SK-N-SH treated with all-trans-retinoic acid at 6 μM for 48 hours (cell line): ENCODE data around the gene ARID3A.

Experiments used
- ATAC-seq: fragments of 200-7000 bp; cut with Tn5 transposase; 3 replicates; pipeline ENCODE4 v1.9.1; 2020; ENCODE audit warnings: mild to moderate bottlenecking, moderate library complexity
- ARNTL ChIP-seq: fragments of 450-650 bp; formaldehyde crosslinking; IDR thresholded peaks from 2 replicates; pipeline ENCODE4 v1.5.0; 2020; ENCODE audit warnings: low read depth, mild to moderate bottlenecking, moderate library complexity, borderline replicate concordance
- BACH2 ChIP-seq: fragments of 250-450 bp; sonication (Bioruptor Pico); IDR thresholded peaks from 2 replicates; pipeline ENCODE4 v1.9.0; 2021; ENCODE audit warnings: mild to moderate bottlenecking, borderline replicate concordance
- CREB5 ChIP-seq: fragments of 250-450 bp; sonication (Bioruptor Pico); IDR thresholded peaks from 2 replicates; pipeline ENCODE4 v1.5.1; 2020; ENCODE audit warnings: low read depth, mild to moderate bottlenecking, moderate library complexity
- CSDC2 ChIP-seq: fragments of 250-450 bp; sonication (Bioruptor Pico); IDR thresholded peaks from 2 replicates; pipeline ENCODE4 v1.5.0; 2020; ENCODE audit warnings: mild to moderate bottlenecking, moderate library complexity
- ESRRG ChIP-seq: fragments of 250-450 bp; sonication (Bioruptor Pico); IDR thresholded peaks from 2 replicates; pipeline ENCODE4 v1.6.1; 2021; ENCODE audit warnings: mild to moderate bottlenecking
- GLIS3 ChIP-seq: fragments of 250-450 bp; sonication (Bioruptor Pico); IDR thresholded peaks from 2 replicates; pipeline ENCODE4 v1.5.0; 2020; ENCODE audit warnings: mild to moderate bottlenecking, moderate library complexity
- ISL1 ChIP-seq: fragments of 250-450 bp; sonication (Bioruptor Pico); IDR thresholded peaks from 2 replicates; pipeline ENCODE4 v2.1.2; 2022; ENCODE audit warnings: mild to moderate bottlenecking, moderate library complexity
- OSR1 ChIP-seq: fragments of 250-450 bp; sonication (Bioruptor Pico); IDR thresholded peaks from 2 replicates; pipeline ENCODE4 v1.8.0; 2022; ENCODE audit warnings: moderate library complexity, mild to moderate bottlenecking, inconsistent platforms
- PATZ1 ChIP-seq: fragments of 250-450 bp; sonication (Bioruptor Pico); IDR thresholded peaks from 2 replicates; pipeline ENCODE4 v1.8.0; 2020; ENCODE audit warnings: mild to moderate bottlenecking, moderate library complexity, borderline replicate concordance
- PPARA ChIP-seq: fragments of 250-450 bp; sonication (Bioruptor Pico); IDR thresholded peaks from 2 replicates; pipeline ENCODE4 v1.5.0; 2020; ENCODE audit warnings: mild to moderate bottlenecking, borderline replicate concordance
- RARB ChIP-seq: fragments of 250-450 bp; sonication (Bioruptor Pico); IDR thresholded peaks from 2 replicates; pipeline ENCODE4 v1.8.0; 2021; ENCODE audit warnings: mild to moderate bottlenecking, moderate library complexity
- SNAI2 ChIP-seq: fragments of 250-450 bp; sonication (Bioruptor Pico); IDR thresholded peaks from 2 replicates; pipeline ENCODE4 v1.5.0; 2020; ENCODE audit warnings: mild to moderate bottlenecking, moderate library complexity
- TCF4 ChIP-seq: fragments of 250-450 bp; sonication (Bioruptor Pico); IDR thresholded peaks from 2 replicates; pipeline ENCODE4 v1.8.0; 2021; ENCODE audit warnings: mild to moderate bottlenecking, moderate library complexity, borderline replicate concordance
- TOX ChIP-seq: fragments of 250-450 bp; sonication (Bioruptor Pico); IDR thresholded peaks from 2 replicates; pipeline ENCODE4 v1.8.0; 2021; ENCODE audit warnings: mild to moderate bottlenecking, moderate library complexity, borderline replicate concordance
- TSHZ2 ChIP-seq: fragments of 250-450 bp; sonication (Bioruptor Pico); IDR thresholded peaks from 2 replicates; pipeline ENCODE4 v1.5.0; 2020; ENCODE audit warnings: mild to moderate bottlenecking, moderate library complexity
- ZC3H10 ChIP-seq: fragments of 250-450 bp; sonication (Bioruptor Pico); IDR thresholded peaks from 2 replicates; pipeline ENCODE4 v1.5.1; 2021; ENCODE audit warnings: mild to moderate bottlenecking, moderate library complexity
- ZFP3 ChIP-seq: fragments of 250-450 bp; sonication (Bioruptor Pico); IDR thresholded peaks from 2 replicates; pipeline ENCODE4 v1.5.0; 2020; ENCODE audit warnings: mild to moderate bottlenecking, moderate library complexity
- ZFP30 ChIP-seq: fragments of 450-650 bp; formaldehyde crosslinking; IDR thresholded peaks from 2 replicates; pipeline ENCODE4 v1.5.0; 2022; ENCODE audit warnings: mild to moderate bottlenecking, moderate library complexity
- ZNF565 ChIP-seq: fragments of 450-650 bp; formaldehyde crosslinking; conservative IDR thresholded peaks from 2 replicates; pipeline ENCODE4 v1.5.0; 2020; ENCODE audit warnings: low read depth, mild to moderate bottlenecking, moderate library complexity
- ZNF70 ChIP-seq: fragments of 450-650 bp; formaldehyde crosslinking; IDR thresholded peaks from 2 replicates; pipeline ENCODE4 v1.5.0; 2020; ENCODE audit warnings: mild to moderate bottlenecking, moderate library complexity
- ZNF8 ChIP-seq: fragments of 450-650 bp; formaldehyde crosslinking; IDR thresholded peaks from 2 replicates; pipeline ENCODE4 v1.5.0; 2020; ENCODE audit warnings: mild to moderate bottlenecking, moderate library complexity
- TF ChIP-seq, protein P1 (sequence below): fragments of 250-450 bp; sonication (Bioruptor Pico); IDR thresholded peaks from 2 replicates; pipeline ENCODE4 v1.5.1; 2021; ENCODE audit warnings: mild to moderate bottlenecking, moderate library complexity
- TF ChIP-seq, protein P2 (sequence below): fragments of 250-450 bp; sonication (Bioruptor Pico); IDR thresholded peaks from 2 replicates; pipeline ENCODE4 v1.8.0; 2021; ENCODE audit warnings: low read depth, mild to moderate bottlenecking, moderate library complexity, borderline replicate concordance

Gene ARID3A

DNA sequence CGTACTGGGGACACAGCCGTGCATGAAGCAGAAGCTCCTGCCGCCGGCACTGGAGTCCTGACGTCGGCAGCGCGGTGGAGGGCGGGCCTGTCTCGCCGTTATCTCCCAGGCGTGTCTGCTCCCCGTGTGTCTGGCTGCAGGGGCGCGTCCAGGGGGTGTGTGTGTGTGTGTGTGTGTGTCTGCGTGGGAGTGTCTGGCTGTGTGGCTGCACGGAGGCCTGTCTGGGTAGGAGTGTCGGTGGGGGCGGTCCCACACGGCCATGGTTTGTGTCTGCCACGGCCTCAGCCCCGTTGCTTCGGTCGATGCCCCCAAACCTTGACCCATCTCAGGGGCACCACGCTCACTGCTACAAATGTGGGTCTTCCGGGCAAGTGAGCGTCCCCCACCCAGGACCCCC, 18.3 kb downstream of the ARID3A start:
- TF ChIP-seq, protein P1, sequence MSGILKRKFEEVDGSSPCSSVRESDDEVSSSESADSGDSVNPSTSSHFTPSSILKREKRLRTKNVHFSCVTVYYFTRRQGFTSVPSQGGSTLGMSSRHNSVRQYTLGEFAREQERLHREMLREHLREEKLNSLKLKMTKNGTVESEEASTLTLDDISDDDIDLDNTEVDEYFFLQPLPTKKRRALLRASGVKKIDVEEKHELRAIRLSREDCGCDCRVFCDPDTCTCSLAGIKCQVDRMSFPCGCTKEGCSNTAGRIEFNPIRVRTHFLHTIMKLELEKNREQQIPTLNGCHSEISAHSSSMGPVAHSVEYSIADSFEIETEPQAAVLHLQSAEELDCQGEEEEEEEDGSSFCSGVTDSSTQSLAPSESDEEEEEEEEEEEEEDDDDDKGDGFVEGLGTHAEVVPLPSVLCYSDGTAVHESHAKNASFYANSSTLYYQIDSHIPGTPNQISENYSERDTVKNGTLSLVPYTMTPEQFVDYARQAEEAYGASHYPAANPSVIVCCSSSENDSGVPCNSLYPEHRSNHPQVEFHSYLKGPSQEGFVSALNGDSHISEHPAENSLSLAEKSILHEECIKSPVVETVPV (CRISPR knock-in tag), result no peak
- TF ChIP-seq ZC3H10 (CRISPR knock-in tag) (no peak), TSHZ2 (CRISPR knock-in tag) (peak; percentile 72; the same call in 1 of the 2 replicates), ARNTL (CRISPR knock-in tag) (0 out of 2 replicates have a peak, but pooled peaks have one; percentile 64), ISL1 (CRISPR knock-in tag) (no peak), SNAI2 (CRISPR knock-in tag) (no peak), ESRRG (CRISPR knock-in tag) (no peak), PPARA (CRISPR knock-in tag) (0 out of 2 replicates have a peak, but pooled peaks have one; percentile 24), ZFP30 (CRISPR knock-in tag) (no peak), CREB5 (CRISPR knock-in tag) (0 out of 2 replicates have a peak, but pooled peaks have one; percentile 26), CSDC2 (CRISPR knock-in tag) (no peak), TCF4 (CRISPR knock-in tag) (peak; percentile 83), OSR1 (CRISPR knock-in tag) (no peak), ZNF8 (CRISPR knock-in tag) (no peak), GLIS3 (no peak), ZNF565 (CRISPR knock-in tag) (no peak), ZFP3 (CRISPR knock-in tag) (peak; percentile 73; the same call in 1 of the 2 replicates), PATZ1 (CRISPR knock-in tag) (no peak), TOX (CRISPR knock-in tag) (no peak), RARB (CRISPR knock-in tag) (no peak), BACH2 (CRISPR knock-in tag) (no peak), ZNF70 (CRISPR knock-in tag) (no peak)
- TF ChIP-seq, protein P2, sequence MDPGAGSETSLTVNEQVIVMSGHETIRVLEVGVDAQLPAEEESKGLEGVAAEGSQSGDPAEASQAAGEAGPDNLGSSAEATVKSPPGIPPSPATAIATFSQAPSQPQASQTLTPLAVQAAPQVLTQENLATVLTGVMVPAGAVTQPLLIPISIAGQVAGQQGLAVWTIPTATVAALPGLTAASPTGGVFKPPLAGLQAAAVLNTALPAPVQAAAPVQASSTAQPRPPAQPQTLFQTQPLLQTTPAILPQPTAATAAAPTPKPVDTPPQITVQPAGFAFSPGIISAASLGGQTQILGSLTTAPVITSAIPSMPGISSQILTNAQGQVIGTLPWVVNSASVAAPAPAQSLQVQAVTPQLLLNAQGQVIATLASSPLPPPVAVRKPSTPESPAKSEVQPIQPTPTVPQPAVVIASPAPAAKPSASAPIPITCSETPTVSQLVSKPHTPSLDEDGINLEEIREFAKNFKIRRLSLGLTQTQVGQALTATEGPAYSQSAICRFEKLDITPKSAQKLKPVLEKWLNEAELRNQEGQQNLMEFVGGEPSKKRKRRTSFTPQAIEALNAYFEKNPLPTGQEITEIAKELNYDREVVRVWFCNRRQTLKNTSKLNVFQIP (CRISPR knock-in tag), result no peak
- TF ChIP-seq, all 23 proteins: peak for 6
- no peak; the same call in 2 of the 3 replicates for ATAC-seq

GRCh38 chr19:944663-945241, 18.9 kb downstream of the ARID3A start:
- TF ChIP-seq ZFP3 (CRISPR knock-in tag) (0 out of 2 replicates have a peak, but pooled peaks have one; percentile 13), ZC3H10 (CRISPR knock-in tag) (no peak)
- no peak for ATAC-seq
